Measurements from ENCODE around the gene TTC39C.

Gene TTC39C

DNA sequence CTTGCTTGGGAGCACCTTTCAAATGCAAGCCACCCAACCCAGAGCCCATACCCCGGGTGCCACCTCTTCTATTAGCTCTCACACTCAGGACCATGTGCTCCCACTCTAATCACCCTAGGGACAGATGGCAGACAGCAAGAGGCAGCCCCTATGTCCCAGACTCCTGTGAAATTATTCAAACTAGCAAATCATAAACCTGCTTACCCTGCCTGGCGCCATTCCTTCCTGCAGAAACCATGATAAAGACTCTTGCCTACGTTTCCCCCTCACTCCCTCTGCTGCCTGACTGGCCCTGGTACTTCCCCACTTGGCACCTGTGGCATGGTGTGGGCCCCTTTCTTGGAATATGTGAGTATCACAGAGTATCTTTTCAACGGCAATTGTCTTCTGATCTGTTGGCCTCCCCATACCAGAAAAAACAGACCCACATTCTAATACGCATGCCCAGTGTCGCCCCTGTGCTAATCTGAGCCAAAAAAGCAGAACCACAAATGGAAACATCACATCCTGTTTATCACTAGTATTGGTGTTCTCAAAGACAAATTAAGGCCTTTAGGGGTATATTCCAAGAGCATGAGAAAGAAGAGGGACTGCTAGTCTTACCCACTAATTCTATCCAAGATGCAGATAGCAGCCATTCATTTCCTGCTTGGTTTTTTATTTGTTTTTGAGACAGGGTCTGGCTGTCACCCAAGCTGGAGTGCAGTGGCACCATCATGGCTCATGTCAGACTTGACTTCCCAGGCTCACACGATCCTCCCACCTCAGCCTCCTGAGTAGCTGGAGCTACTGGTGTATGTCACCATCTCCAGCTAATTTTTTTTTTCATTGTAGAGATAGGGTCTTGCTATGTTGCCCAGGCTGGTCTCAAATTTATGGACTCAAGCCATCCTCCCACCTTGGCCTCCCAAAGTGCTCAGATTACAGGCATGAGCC, 44.1 kb upstream of the TTC39C start:
- DNase-seq (ENCODE audit: low read depth): no peak
- H3K4me3 ChIP-seq (ENCODE audit: low read length): no peak overlapping the region
- TF ChIP-seq, protein P1, sequence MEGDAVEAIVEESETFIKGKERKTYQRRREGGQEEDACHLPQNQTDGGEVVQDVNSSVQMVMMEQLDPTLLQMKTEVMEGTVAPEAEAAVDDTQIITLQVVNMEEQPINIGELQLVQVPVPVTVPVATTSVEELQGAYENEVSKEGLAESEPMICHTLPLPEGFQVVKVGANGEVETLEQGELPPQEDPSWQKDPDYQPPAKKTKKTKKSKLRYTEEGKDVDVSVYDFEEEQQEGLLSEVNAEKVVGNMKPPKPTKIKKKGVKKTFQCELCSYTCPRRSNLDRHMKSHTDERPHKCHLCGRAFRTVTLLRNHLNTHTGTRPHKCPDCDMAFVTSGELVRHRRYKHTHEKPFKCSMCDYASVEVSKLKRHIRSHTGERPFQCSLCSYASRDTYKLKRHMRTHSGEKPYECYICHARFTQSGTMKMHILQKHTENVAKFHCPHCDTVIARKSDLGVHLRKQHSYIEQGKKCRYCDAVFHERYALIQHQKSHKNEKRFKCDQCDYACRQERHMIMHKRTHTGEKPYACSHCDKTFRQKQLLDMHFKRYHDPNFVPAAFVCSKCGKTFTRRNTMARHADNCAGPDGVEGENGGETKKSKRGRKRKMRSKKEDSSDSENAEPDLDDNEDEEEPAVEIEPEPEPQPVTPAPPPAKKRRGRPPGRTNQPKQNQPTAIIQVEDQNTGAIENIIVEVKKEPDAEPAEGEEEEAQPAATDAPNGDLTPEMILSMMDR (conservative IDR thresholded peaks at IDR 0.05; ENCODE audit: low read length): no peak

DNA sequence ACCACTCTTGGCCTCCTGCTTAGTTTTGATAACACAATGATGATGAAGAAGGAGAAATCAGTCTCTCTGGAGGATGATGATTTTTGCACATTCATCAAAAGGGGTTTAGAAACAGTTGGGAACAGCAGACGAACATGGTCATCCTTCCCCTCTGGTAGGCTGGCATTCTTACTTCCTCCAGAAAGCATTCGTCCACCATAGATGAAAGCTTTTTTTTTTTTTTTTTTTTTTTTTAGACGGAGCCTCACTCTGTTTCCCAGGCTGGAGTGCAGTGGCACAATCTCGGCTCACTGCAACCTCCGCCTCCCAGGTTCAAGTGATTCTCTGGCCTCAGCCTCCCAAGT, 43.5 kb upstream of the TTC39C start:
- no peak overlapping the region for H3K4me3 ChIP-seq (ENCODE audit: low read length)
- TF ChIP-seq, protein P1 (conservative IDR thresholded peaks at IDR 0.05; ENCODE audit: low read length): no peak
- no peak for DNase-seq (ENCODE audit: low read depth)

DNA sequence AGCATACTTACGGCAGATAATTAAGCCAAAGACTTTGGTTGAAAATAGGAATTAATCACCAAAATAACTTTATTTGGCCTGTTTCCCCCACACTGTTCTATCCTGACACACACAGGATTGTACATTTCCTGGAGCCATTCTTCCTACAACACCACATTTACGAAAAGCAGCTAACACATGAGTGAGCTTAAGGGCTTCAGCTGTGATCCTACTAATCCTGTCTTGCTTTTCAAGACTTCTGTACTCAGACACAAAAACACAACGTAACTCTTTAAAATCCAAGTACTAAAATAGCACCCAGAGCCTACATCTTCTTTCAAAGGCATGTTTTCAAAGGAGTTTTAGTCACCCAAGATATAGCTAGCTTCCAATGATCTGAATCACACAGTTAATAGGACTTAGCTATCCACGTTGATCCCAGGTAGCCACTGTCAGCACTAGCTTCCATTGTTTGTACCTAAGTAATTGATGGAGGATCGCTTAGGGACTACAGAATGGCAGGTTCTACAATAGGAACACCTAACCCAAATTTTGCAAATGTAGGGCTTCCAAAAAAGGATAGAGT, 42.8 kb upstream of the TTC39C start:
- no peak for DNase-seq (ENCODE audit: low read depth)
- TF ChIP-seq, protein P1 (conservative IDR thresholded peaks at IDR 0.05; ENCODE audit: low read length): no peak
- H3K4me3 ChIP-seq (ENCODE audit: low read length): no peak overlapping the region

DNA sequence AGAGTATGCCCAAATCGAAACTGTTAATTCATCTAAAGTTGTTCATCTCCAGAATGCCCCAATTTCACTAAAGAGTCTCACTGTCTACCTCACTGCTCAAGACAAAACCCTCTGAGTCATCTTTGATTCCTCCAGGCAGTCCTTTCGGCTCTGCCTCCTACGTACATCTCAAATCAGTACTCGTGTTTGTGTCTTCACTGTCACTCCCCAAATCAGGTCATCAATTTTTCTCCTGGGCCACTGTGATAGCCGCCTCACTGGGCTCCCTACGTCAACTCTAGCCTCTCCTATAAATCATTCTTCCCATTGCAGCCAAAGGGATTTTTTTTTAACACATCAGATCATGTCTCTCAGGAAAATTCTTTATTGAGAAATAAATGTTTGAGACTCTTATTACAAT, 42.1 kb upstream of the TTC39C start:
- no peak for DNase-seq (ENCODE audit: low read depth)
- H3K4me3 ChIP-seq (ENCODE audit: low read length): no peak overlapping the region
- TF ChIP-seq, protein P1 (conservative IDR thresholded peaks at IDR 0.05; ENCODE audit: low read length): no peak

DNA sequence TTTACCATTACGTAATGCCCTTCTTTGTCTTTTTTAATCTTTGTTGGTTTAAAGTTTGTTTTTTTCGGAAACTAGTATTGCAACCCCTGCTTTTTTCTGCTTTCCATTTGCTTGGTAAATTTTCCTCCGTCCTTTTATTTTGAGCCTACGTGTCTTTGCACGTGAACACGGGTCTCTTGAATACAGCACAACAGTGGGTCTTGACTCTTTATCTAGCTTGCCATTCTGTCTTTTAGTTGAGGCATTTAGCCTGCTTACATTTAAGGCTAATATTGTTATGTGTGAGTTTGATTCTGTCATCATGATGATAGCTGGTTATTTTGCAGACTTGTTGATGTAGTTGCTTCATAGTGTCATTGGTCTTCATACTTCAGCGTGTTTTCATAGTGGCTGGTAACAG, 37.5 kb upstream of the TTC39C start:
- no peak for DNase-seq (ENCODE audit: low read depth)
- H3K4me3 ChIP-seq (ENCODE audit: low read length): no peak overlapping the region
- TF ChIP-seq, protein P1 (conservative IDR thresholded peaks at IDR 0.05; ENCODE audit: low read length): no peak

DNA sequence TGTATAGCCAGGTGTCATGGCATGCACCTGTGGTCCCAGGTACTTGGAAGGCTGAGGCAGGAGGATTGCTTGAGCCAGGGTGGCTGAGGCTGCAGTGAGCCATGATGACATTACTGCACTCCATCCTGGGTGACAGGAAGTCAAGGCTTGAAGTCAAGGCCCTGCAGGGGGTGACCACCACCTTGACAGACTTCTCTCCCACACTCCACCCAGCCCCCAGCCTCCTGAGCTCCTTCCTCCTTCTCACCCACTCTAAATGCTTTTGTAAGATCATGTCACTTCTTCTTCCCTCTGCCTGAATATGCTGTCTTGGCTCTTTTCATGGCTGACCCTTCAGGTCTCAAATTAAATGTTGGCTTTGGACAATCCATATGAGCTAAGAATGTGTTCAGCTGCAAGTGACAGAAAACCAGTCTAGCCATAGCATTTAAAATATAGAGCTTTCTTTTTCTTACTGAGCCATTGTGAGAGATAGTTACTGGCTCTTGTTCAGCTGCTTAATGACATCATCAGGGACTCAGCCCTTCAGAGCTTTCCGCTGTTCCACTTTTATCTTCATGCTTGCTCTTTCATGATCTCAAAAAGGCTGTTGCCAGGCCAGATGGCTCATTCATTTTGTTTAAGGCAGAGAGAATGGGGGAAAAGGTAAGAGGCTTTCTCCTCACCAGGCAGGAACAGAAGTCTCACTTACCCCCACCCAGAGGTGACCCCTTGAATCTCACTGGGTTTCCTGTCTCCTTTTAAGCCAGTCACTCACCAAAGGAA, 36.7 kb upstream of the TTC39C start:
- TF ChIP-seq, protein P1 (conservative IDR thresholded peaks at IDR 0.05; ENCODE audit: low read length): no peak
- no peak for DNase-seq (ENCODE audit: low read depth)
- H3K4me3 ChIP-seq (ENCODE audit: low read length): no peak overlapping the region

Measured in AG10803 (cell line).